Measurements from ENCODE around the gene BBC3. TPM values are rescaled to one million over a fixed set of nuclear protein-coding genes. Genes with fewer than 3 reads are reported as not detected.

Gene BBC3
- total RNA-seq, 3 donors from 2014 or later, result 4.5 to 7.5 (median 6.4) TPM

- TF ChIP-seq POLR2AphosphoS5 (IDR thresholded peaks at IDR 0.05) (peak in 2 of 3 donors; percentile 6 to 11), CTCF (IDR thresholded peaks at IDR 0.05) (peak; percentile 51 to 77 (median 58)), POLR2A (IDR thresholded peaks at IDR 0.05) (no peak)
- Histone ChIP-seq H3K36me3 (no peaks in the 10 kb centered on the region), H3K27me3 (no peaks in the 10 kb centered on the region), H3K9me3 (no peaks in the 10 kb centered on the region), H3K4me1 (peaks cover 3 to 7% of the 10 kb centered on the region in 2 donors), H3K27ac (peak overlapping the region; percentile 99 to 100), H3K4me3 (peak overlapping the region; percentile 97 to 99 (median 98))
- peak in 1 of 2 donors; percentile 61 for DNase-seq (ENCODE audit: low spot score in 2 of 2)
- intact Hi-C loops (cut with DNase I; ENCODE audit: low total_unique reads), result no loop called here
These were observed 712 bp downstream of the BBC3 start for GRCh38 chr19:47230054-47230920.

GRCh38 chr19:47229676-47230053, 1.3 kb downstream of the BBC3 start:
- intact Hi-C loops (cut with DNase I; ENCODE audit: low total_unique reads), result no loop called here
- Histone ChIP-seq H3K4me1 (peaks cover 3 to 7% of the 10 kb centered on the region in 2 donors), H3K4me3 (peak overlapping the region; percentile 97 to 99 (median 98)), H3K9me3 (no peaks in the 10 kb centered on the region), H3K27ac (peak overlapping the region; percentile 99 to 100), H3K27me3 (no peaks in the 10 kb centered on the region), H3K36me3 (no peaks in the 10 kb centered on the region)
- TF ChIP-seq CTCF (IDR thresholded peaks at IDR 0.05) (no peak), POLR2AphosphoS5 (IDR thresholded peaks at IDR 0.05) (no peak), POLR2A (IDR thresholded peaks at IDR 0.05) (no peak)
- peak in 1 of 2 donors; percentile 26 for DNase-seq (ENCODE audit: low spot score in 2 of 2)

GRCh38 chr19:47228937-47229675, 1.9 kb downstream of the BBC3 start:
- intact Hi-C loops (cut with DNase I; ENCODE audit: low total_unique reads), result no loop called here
- no peaks in the 10 kb centered on the region for H3K36me3 ChIP-seq
- H3K27ac ChIP-seq, result peak overlapping the region; percentile 99 to 100
- TF ChIP-seq POLR2A (IDR thresholded peaks at IDR 0.05) (no peak), POLR2AphosphoS5 (IDR thresholded peaks at IDR 0.05) (no peak), CTCF (IDR thresholded peaks at IDR 0.05) (no peak)
- no peaks in the 10 kb centered on the region for H3K9me3 ChIP-seq
- H3K4me3 ChIP-seq, result peak overlapping the region; percentile 97 to 99 (median 98)
- peaks cover 3 to 7% of the 10 kb centered on the region in 2 donors for H3K4me1 ChIP-seq
- no peaks in the 10 kb centered on the region for H3K27me3 ChIP-seq
- peak in 1 of 2 donors; percentile 35 for DNase-seq (ENCODE audit: low spot score in 2 of 2)

- Histone ChIP-seq H3K4me1 (peaks cover 3 to 7% of the 10 kb centered on the region in 2 donors), H3K36me3 (no peaks in the 10 kb centered on the region), H3K27me3 (no peaks in the 10 kb centered on the region), H3K9me3 (no peaks in the 10 kb centered on the region), H3K27ac (peak overlapping the region; percentile 99 to 100), H3K4me3 (peak overlapping the region; percentile 97 to 99 (median 98))
- TF ChIP-seq POLR2A (IDR thresholded peaks at IDR 0.05) (peak; percentile 13), CTCF (IDR thresholded peaks at IDR 0.05) (no peak), POLR2AphosphoS5 (IDR thresholded peaks at IDR 0.05) (peak in 1 of 3 donors; percentile 6)
- peak; percentile 75 to 80 for DNase-seq (ENCODE audit: low spot score in 2 of 2)
- intact Hi-C loops (cut with DNase I; ENCODE audit: low total_unique reads), result no loop called here
These were observed 2.6 kb downstream of the BBC3 start for GRCh38 chr19:47228168-47228936.
